ENCODE results near the gene BOK.
"Not testable (repeated sequence)": the region's sequence is repeated elsewhere in the genome, so short reads cannot be mapped to it uniquely, and the experiment has no call there.

Gene BOK

DNA sequence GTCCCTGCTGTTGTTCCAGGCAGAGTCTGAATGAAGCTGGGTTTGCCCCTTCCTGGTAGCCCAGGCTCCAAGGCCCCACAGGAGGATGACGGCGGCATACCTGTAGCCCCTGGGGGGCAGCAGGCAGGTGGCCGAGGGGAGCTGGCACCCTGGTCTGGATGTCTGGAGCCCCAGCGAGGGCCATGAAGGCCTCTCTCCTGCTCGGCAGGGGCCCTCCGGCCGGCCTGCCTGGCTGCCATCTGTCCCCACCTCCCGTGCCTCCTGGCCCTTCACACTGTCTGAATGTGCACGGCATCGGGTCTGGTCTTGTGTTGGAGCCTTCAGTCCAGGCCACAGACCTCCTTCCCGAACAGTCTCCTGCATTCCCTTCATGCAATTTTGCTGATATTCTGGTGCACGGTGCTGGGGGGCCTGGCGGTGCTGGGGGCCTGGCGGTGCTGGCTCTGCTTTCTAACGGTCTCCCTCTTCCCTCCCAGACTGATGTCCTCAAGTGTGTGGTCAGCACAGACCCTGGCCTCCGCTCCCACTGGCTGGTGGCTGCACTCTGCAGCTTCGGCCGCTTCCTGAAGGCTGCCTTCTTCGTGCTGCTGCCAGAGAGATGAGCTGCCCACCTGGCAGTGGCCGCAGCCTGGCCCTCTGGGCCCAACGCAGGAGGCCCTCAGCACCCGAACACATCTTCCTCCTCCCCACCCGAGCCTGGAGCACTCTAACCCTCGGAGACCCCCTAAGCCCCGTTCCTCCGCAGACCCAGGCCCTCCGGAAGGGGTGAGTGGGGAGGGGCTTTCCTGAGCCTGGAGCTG is 13.5 kb downstream of the BOK start:
- H3K9ac ChIP-seq (ENCODE audit: low read depth in 1 of 2, low read length in 2 of 2) = no peak overlapping the region
- H3K9me3 ChIP-seq (ENCODE audit: control insufficient read depth in 2 of 2, low read length in 2 of 2) = no peaks in the 10 kb centered on the region
- peaks cover 0 to 6% of the 10 kb centered on the region in 2 donors for H3K36me3 ChIP-seq (ENCODE audit: control insufficient read depth in 2 of 2, insufficient read depth in 2 of 2, low read length in 2 of 2)
- no peak overlapping the region for H3K4me3 ChIP-seq (ENCODE audit: low read length in 2 of 2)
- no peaks in the 10 kb centered on the region for H3K27me3 ChIP-seq (ENCODE audit: control insufficient read depth in 2 of 2, insufficient read depth in 2 of 2, low read length in 2 of 2)
- H3K4me1 ChIP-seq (ENCODE audit: control insufficient read depth in 2 of 2, insufficient read depth in 2 of 2, low read length in 2 of 2) = no peaks in the 10 kb centered on the region
- no peak overlapping the region for H3K27ac ChIP-seq (ENCODE audit: low read depth in 2 of 2, low read length in 2 of 2)

DNA sequence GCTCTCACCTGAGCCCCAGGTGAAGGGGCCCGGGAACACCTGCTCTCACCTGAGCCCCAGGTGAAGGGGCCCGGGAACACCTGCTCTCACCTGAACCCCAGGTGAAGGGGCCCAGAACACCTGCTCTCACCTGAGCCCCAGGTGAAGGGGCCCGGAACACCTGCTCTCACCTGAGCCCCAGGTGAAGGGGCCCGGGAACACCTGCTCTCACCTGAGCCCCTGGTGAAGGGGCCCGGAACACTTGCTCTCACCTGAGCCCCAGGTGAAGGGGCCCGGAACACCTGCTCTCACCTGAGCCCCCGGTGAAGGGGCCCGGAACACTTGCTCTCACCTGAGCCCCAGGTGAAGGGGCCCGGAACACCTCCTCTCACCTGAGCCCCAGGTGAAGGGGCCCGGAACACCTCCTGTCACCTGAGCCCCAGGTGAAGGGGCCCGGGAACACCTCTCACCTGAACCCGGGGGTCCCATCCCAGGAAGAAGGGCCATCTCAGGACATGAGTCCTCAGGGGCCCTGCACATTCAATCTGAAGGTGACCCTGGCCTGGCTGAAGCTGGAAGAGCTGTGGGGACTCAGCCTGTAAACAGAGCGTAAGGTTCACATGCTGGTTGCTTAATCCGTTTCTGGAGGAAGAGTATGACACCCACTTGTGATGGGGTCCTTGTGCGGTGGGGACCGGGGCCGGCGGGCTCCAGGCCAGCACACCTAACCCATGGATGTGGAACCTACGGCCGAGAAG is 14.5 kb downstream of the BOK start:
- not testable (repeated sequence) for H3K27me3 ChIP-seq (ENCODE audit: control insufficient read depth in 2 of 2, insufficient read depth in 2 of 2, low read length in 2 of 2); H3K9ac ChIP-seq (ENCODE audit: low read depth in 1 of 2, low read length in 2 of 2); H3K4me3 ChIP-seq (ENCODE audit: low read length in 2 of 2); H3K27ac ChIP-seq (ENCODE audit: low read depth in 2 of 2, low read length in 2 of 2); H3K36me3 ChIP-seq (ENCODE audit: control insufficient read depth in 2 of 2, insufficient read depth in 2 of 2, low read length in 2 of 2); H3K9me3 ChIP-seq (ENCODE audit: control insufficient read depth in 2 of 2, low read length in 2 of 2); H3K4me1 ChIP-seq (ENCODE audit: control insufficient read depth in 2 of 2, insufficient read depth in 2 of 2, low read length in 2 of 2)

DNA sequence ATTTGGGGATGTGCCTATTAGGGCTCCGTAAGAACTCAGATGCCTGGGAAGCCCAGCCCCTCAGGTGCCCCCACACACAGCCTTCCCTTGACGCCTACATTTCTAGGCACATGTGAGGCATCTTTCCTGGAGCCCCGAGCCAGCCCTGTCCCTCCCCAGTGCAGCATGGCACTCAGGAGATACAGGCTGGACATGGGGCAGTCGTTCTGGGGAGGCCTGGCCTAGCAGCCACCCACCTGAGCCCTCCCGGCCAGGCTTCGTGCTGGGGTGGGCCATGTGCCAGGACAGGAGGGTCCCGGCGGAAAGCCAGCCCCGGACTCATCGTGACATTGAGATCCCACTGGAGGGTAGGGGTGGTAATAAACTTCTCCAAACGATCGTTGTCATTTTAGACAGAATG is 15.2 kb downstream of the BOK start:
- Histone ChIP-seq H3K36me3 (ENCODE audit: control insufficient read depth in 2 of 2, insufficient read depth in 2 of 2, low read length in 2 of 2) (peaks cover 0 to 6% of the 10 kb centered on the region in 2 donors), H3K27ac (ENCODE audit: low read depth in 2 of 2, low read length in 2 of 2) (no peak overlapping the region), H3K9ac (ENCODE audit: low read depth in 1 of 2, low read length in 2 of 2) (no peak overlapping the region), H3K4me3 (ENCODE audit: low read length in 2 of 2) (no peak overlapping the region), H3K4me1 (ENCODE audit: control insufficient read depth in 2 of 2, insufficient read depth in 2 of 2, low read length in 2 of 2) (no peaks in the 10 kb centered on the region), H3K27me3 (ENCODE audit: control insufficient read depth in 2 of 2, insufficient read depth in 2 of 2, low read length in 2 of 2) (no peaks in the 10 kb centered on the region), H3K9me3 (ENCODE audit: control insufficient read depth in 2 of 2, low read length in 2 of 2) (no peaks in the 10 kb centered on the region)

DNA sequence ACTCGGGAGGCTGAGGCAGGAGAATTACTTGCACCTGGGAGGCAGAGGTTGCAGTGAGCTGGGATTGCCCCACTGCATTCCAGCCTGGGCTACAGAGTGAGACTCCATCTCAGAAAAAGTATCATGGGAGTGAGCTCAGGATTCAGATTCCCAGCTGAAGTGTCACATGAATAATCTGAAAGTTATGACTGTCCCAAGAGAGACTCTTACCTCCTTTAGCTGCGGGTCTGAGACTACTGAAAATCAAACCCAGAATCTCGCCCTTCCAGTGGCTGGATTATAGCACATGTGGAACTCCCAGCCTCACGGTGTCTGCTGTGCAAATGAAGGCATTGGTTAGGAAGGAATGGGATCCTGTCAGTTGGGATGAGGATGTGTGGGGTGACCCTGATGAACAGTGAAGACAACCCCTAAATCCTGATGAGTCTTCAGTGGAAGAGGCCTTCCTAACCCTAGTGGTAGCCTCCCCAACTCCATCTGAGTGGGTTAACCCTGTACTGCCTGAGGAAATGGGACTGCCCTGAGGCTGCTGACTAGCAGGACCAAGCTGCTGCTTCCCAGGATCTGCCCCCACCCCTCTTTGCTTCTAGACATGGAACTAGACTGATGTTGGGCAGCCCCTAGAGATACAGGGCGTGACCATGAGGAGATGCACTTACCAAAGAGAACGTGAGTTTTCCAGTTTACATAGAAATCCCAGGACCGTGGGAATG is 16.5 kb downstream of the BOK start:
- Histone ChIP-seq H3K36me3 (ENCODE audit: control insufficient read depth in 2 of 2, insufficient read depth in 2 of 2, low read length in 2 of 2) (peaks cover 0 to 6% of the 10 kb centered on the region in 2 donors), H3K4me3 (ENCODE audit: low read length in 2 of 2) (no peak overlapping the region), H3K4me1 (ENCODE audit: control insufficient read depth in 2 of 2, insufficient read depth in 2 of 2, low read length in 2 of 2) (no peaks in the 10 kb centered on the region)

DNA sequence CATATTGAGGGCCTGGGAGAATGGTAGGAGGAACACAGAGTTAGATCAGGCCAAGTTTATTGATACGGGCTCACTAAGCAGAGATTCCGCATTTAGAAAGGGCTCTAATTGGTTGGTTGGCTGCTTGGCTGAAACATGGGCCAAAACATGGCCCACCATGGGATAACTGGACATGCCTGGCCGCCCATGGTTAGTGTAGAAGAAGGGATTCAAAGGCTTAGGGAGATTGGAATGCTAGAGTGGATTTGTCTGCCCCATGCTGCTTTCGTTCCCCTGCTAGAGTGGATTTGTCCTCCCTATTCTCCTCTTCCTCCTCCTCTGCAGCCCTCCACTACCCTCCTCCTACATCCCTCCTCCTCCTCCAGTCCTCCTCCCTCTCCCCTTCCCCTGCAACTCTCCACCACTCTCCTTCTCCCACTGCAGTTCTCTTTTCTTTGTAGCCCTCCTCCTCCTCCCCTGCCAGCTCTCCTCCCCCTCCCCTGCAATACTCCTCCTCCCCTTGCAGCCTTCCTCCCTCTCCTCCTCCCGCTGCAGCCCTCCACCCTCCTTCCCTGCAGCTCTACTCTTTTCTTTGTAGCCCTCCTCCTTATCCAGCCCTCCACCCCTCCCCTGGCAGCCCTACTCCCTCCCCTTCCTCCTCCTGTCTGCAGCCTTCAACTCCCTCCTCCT is 17.2 kb downstream of the BOK start:
- peaks cover 0 to 6% of the 10 kb centered on the region in 2 donors for H3K36me3 ChIP-seq (ENCODE audit: control insufficient read depth in 2 of 2, insufficient read depth in 2 of 2, low read length in 2 of 2)
- H3K9me3 ChIP-seq (ENCODE audit: control insufficient read depth in 2 of 2, low read length in 2 of 2) = no peaks in the 10 kb centered on the region
- H3K4me1 ChIP-seq (ENCODE audit: control insufficient read depth in 2 of 2, insufficient read depth in 2 of 2, low read length in 2 of 2) = no peaks in the 10 kb centered on the region
- no peak overlapping the region for H3K9ac ChIP-seq (ENCODE audit: low read depth in 1 of 2, low read length in 2 of 2)
- H3K27me3 ChIP-seq (ENCODE audit: control insufficient read depth in 2 of 2, insufficient read depth in 2 of 2, low read length in 2 of 2) = no peaks in the 10 kb centered on the region
- H3K27ac ChIP-seq (ENCODE audit: low read depth in 2 of 2, low read length in 2 of 2) = no peak overlapping the region
- H3K4me3 ChIP-seq (ENCODE audit: low read length in 2 of 2) = no peak overlapping the region

More for the DNA sequence above, 16.5 kb downstream of the BOK start:
- Histone ChIP-seq H3K9ac (ENCODE audit: low read depth in 1 of 2, low read length in 2 of 2) (no peak overlapping the region), H3K27ac (ENCODE audit: low read depth in 2 of 2, low read length in 2 of 2) (no peak overlapping the region), H3K9me3 (ENCODE audit: control insufficient read depth in 2 of 2, low read length in 2 of 2) (no peaks in the 10 kb centered on the region), H3K27me3 (ENCODE audit: control insufficient read depth in 2 of 2, insufficient read depth in 2 of 2, low read length in 2 of 2) (no peaks in the 10 kb centered on the region)

DNA sequence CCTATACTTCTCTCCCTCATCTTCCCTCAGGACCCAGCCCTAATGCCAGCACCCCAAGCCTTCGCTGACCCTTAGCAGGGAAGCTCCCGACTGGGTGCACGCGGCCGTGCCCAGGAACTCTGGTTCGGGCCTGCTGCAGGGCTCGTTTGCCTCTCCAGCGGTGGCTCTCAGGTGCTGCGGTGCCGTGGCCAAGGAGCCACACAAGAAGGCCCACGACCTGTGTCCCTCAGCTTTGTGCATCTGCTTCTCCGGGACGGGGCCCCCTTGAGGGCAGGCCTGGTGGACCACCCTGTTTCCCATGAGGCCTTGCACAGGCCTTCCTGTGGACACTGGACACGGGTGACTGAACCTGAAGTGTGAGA is 17.7 kb downstream of the BOK start:
- H3K4me3 ChIP-seq (ENCODE audit: low read length in 2 of 2) = no peak overlapping the region
- H3K9me3 ChIP-seq (ENCODE audit: control insufficient read depth in 2 of 2, low read length in 2 of 2) = no peaks in the 10 kb centered on the region
- H3K9ac ChIP-seq (ENCODE audit: low read depth in 1 of 2, low read length in 2 of 2) = no peak overlapping the region
- no peak overlapping the region for H3K27ac ChIP-seq (ENCODE audit: low read depth in 2 of 2, low read length in 2 of 2)
- H3K27me3 ChIP-seq (ENCODE audit: control insufficient read depth in 2 of 2, insufficient read depth in 2 of 2, low read length in 2 of 2) = no peaks in the 10 kb centered on the region
- H3K4me1 ChIP-seq (ENCODE audit: control insufficient read depth in 2 of 2, insufficient read depth in 2 of 2, low read length in 2 of 2) = no peaks in the 10 kb centered on the region
- peaks cover 0 to 8% of the 10 kb centered on the region in 2 donors for H3K36me3 ChIP-seq (ENCODE audit: control insufficient read depth in 2 of 2, insufficient read depth in 2 of 2, low read length in 2 of 2)

DNA sequence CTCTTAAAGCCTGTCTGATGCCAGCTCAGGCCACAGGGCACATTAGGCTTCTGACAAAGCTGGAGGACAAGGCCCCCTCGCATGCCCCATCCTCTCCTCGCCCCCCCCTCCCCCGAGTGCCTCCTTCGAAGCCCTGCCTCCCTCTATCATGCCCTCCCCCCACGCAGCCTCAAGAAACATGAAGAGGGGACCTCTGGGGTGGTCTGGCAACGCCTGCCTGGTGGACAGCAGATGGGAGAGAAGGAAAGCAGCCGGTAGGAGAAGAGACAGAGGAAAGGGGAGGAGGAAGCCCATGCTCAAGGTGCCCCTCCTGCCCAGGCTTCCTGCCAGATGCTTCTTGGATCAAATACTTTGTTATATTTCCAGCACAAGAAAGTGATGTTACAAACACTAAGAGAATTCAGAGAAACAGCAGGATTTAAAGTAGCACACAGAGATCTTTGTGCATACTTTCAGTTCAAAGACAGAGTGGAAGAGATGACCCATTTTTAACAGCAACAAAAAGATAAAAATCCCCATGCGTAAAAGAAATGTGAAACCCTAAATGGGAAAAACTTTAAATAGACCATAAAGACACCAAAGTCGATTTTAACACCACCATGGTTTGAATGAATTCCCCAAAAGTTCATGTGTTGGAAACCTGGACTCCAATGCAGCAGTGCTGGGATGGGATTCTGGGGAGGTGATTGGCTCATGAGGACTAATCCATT is 19.0 kb downstream of the BOK start:
- H3K36me3 ChIP-seq (ENCODE audit: control insufficient read depth in 2 of 2, insufficient read depth in 2 of 2, low read length in 2 of 2) = peaks cover 7 to 11% of the 10 kb centered on the region in 2 donors
- no peaks in the 10 kb centered on the region for H3K27me3 ChIP-seq (ENCODE audit: control insufficient read depth in 2 of 2, insufficient read depth in 2 of 2, low read length in 2 of 2)
- H3K9ac ChIP-seq (ENCODE audit: low read depth in 1 of 2, low read length in 2 of 2) = no peak overlapping the region
- H3K27ac ChIP-seq (ENCODE audit: low read depth in 2 of 2, low read length in 2 of 2) = no peak overlapping the region
- H3K4me3 ChIP-seq (ENCODE audit: low read length in 2 of 2) = no peak overlapping the region
- H3K9me3 ChIP-seq (ENCODE audit: control insufficient read depth in 2 of 2, low read length in 2 of 2) = no peaks in the 10 kb centered on the region
- H3K4me1 ChIP-seq (ENCODE audit: control insufficient read depth in 2 of 2, insufficient read depth in 2 of 2, low read length in 2 of 2) = no peaks in the 10 kb centered on the region

DNA sequence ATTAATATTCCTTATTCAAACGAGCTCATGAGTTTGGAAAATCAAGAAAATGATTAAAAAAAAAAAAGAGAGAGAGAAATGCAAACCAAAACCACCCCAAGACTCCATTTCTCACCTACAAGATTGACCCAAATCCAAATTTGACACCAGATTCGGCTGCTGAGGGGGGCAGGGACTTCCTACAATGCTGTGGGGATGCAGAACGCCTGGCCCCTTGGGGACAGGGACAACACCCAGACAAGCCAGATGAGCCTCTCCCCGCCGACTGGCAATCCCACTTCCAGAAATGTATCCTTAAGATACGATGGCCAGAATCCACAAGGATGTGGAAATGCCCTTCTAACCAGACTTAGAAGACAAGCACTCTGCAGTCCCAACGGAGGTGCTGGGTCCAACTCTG is 20.7 kb downstream of the BOK start:
- Histone ChIP-seq H3K4me3 (ENCODE audit: low read length in 2 of 2) (no peak overlapping the region), H3K36me3 (ENCODE audit: control insufficient read depth in 2 of 2, insufficient read depth in 2 of 2, low read length in 2 of 2) (peaks cover 18% of the 10 kb centered on the region in 2 donors), H3K9ac (ENCODE audit: low read depth in 1 of 2, low read length in 2 of 2) (no peak overlapping the region), H3K27ac (ENCODE audit: low read depth in 2 of 2, low read length in 2 of 2) (no peak overlapping the region), H3K4me1 (ENCODE audit: control insufficient read depth in 2 of 2, insufficient read depth in 2 of 2, low read length in 2 of 2) (no peaks in the 10 kb centered on the region), H3K27me3 (ENCODE audit: control insufficient read depth in 2 of 2, insufficient read depth in 2 of 2, low read length in 2 of 2) (no peaks in the 10 kb centered on the region), H3K9me3 (ENCODE audit: control insufficient read depth in 2 of 2, low read length in 2 of 2) (no peaks in the 10 kb centered on the region)

DNA sequence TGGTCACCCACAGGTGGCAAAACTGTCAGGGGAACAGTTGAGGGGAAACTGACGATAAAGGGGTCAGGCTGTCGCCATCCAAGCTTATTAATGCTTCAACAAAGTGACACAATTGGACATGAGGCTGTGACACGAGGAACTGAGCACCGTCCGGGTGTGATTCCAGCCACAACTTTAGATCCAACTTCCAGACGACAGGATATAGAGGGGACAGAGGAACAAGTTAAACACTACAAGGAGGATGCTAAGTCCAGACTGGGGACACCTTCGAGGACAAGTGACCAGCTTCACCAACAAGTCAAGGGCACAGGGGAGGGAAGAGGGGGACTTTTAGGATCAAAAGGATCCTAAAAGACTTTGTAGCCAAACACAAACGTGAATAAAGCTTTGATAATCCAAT is 23.8 kb downstream of the BOK start:
- H3K27me3 ChIP-seq (ENCODE audit: control insufficient read depth in 2 of 2, insufficient read depth in 2 of 2, low read length in 2 of 2) = no peaks in the 10 kb centered on the region
- H3K4me1 ChIP-seq (ENCODE audit: control insufficient read depth in 2 of 2, insufficient read depth in 2 of 2, low read length in 2 of 2) = no peaks in the 10 kb centered on the region
- H3K27ac ChIP-seq (ENCODE audit: low read depth in 2 of 2, low read length in 2 of 2) = no peak overlapping the region
- peaks cover 25 to 27% of the 10 kb centered on the region in 2 donors for H3K36me3 ChIP-seq (ENCODE audit: control insufficient read depth in 2 of 2, insufficient read depth in 2 of 2, low read length in 2 of 2)
- H3K4me3 ChIP-seq (ENCODE audit: low read length in 2 of 2) = no peak overlapping the region
- H3K9me3 ChIP-seq (ENCODE audit: control insufficient read depth in 2 of 2, low read length in 2 of 2) = peaks cover 4 to 11% of the 10 kb centered on the region in 2 donors
- H3K9ac ChIP-seq (ENCODE audit: low read depth in 1 of 2, low read length in 2 of 2) = no peak overlapping the region
